ENCODE results near the gene LFNG. TPM values are rescaled to one million over a fixed set of nuclear protein-coding genes. Genes with fewer than 3 reads are reported as not detected.
A peak's percentile ranks its signal among the peaks of the same experiment; 100 is the strongest.

Gene LFNG
- total and polyA plus RNA-seq, 4 donors, result 11.5 to 47.6 (median 23.7) TPM

DNA sequence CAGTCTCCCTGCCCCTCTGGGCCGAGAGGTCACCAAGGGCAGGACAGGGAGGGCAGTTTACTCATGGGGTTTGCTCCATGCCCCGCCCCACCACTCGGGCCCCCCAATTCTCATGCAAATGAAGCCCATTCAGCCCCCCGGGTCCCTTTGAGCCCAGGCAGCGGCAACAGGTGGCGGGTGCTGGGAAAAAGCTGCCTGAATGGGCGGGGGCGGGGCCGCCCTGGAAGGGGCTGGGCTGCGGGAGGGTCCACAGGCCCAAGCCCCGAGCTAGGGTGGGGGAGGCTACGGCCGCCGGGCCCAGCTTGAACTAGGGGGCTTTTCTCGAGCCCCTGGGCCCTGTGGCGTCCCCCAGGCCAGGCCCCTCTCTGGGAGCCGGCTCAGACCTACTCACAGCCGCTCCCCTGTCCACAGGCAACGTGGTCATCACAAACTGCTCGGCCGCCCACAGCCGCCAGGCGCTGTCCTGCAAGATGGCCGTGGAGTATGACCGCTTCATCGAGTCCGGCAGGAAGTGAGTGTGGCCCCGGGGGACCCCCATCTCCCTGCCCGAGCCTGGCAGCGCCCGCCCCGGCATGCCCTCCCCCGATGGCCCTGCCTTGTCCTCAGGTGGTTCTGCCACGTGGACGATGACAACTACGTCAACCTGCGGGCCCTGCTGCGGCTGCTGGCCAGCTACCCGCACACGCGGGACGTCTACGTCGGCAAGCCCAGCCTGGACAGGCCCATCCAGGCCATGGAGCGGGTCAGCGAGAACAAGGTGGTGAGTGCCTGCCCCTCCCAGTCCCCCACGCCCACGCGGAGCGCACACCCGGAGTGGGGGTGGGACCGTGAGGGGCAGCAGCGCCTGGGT lies 5.5 kb downstream of the LFNG start:
- peak overlapping the region in 1 of 2 donors; percentile 96 for H3K27ac ChIP-seq (ENCODE audit: low read depth in 1 of 2, low read length in 1 of 2)
- H3K4me1 ChIP-seq (ENCODE audit: control insufficient read depth in 5 of 5, insufficient read depth in 5 of 5, low read length in 5 of 5), result peaks cover 0 to 48% (median 25%) of the 10 kb centered on the region in 5 donors
- no peaks in the 10 kb centered on the region for H3K9me3 ChIP-seq (ENCODE audit: control insufficient read depth in 4 of 4, insufficient read depth in 3 of 4, low read length in 3 of 4)
- no peak overlapping the region for H3K9ac ChIP-seq (ENCODE audit: insufficient read depth in 1 of 2, low read length in 2 of 2)
- H3K4me3 ChIP-seq, result no peak overlapping the region
- DNase-seq (no peak), ATAC-seq (ENCODE audit: insufficient read depth, low FRiP score) (no peak)
- whole genome bisulfite sequencing, 2 donors, result 84 to 87% methylated on average over 49 to 53 of the region's 53 CpGs
- H3K36me3 ChIP-seq (ENCODE audit: control insufficient read depth in 4 of 4, insufficient read depth in 4 of 4, low read length in 4 of 4), result peaks cover 0 to 24% (median 0%) of the 10 kb centered on the region in 4 donors
- peaks cover 0 to 5% (median 0%) of the 10 kb centered on the region in 3 donors for H3K27me3 ChIP-seq (ENCODE audit: control insufficient read depth in 3 of 3, insufficient read depth in 3 of 3, low read length in 2 of 3)
- TF ChIP-seq, protein P1, sequence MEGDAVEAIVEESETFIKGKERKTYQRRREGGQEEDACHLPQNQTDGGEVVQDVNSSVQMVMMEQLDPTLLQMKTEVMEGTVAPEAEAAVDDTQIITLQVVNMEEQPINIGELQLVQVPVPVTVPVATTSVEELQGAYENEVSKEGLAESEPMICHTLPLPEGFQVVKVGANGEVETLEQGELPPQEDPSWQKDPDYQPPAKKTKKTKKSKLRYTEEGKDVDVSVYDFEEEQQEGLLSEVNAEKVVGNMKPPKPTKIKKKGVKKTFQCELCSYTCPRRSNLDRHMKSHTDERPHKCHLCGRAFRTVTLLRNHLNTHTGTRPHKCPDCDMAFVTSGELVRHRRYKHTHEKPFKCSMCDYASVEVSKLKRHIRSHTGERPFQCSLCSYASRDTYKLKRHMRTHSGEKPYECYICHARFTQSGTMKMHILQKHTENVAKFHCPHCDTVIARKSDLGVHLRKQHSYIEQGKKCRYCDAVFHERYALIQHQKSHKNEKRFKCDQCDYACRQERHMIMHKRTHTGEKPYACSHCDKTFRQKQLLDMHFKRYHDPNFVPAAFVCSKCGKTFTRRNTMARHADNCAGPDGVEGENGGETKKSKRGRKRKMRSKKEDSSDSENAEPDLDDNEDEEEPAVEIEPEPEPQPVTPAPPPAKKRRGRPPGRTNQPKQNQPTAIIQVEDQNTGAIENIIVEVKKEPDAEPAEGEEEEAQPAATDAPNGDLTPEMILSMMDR (IDR thresholded peaks at IDR 0.05; ENCODE audit: control extremely low read depth, extremely low read depth), result no peak

DNA sequence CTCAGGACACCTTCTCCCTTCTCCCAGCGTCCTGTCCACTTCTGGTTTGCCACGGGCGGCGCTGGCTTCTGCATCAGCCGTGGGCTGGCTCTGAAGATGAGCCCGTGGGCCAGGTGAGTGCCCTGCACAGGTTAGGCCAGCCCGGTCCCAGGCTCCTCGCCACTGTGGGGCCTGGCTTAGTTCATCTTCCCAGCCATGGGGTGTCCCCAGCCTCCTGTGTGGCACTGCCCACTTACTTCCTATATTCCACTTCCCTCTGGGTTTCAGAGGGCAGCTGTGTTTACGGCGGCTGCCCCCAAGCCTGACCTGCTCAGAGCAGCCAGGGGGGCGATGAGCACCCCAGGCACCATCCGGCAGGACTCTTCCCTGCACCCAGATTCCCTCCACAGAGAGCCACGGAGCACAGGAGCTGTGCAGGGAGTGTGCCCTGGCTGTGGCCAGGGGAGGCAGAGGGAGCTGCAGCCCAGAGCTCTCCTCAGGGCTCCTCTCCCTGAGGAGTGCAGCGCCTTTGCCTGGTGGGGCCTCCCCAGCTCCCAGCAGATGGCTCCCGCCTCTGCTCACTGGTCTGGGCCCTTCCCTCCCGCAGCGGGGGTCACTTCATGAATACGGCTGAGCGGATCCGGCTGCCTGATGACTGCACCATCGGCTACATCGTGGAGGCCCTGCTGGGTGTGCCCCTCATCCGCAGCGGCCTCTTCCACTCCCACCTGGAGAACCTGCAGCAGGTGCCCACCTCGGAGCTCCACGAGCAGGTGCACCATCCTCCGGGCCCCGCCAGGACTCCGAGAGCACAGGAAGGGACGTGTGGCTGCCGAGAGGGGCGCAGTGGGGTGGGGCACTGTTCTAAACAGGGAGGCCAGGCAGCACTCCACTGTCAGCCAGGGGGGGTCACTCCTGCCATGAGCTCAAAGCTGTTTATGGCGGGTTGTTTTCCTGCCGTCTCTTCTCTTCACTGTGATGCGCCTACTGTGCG lies 6.4 kb downstream of the LFNG start:
- Histone ChIP-seq H3K27me3 (ENCODE audit: control insufficient read depth in 3 of 3, insufficient read depth in 3 of 3, low read length in 2 of 3) (peaks cover 0 to 2% (median 0%) of the 10 kb centered on the region in 3 donors), H3K4me3 (no peak overlapping the region), H3K4me1 (ENCODE audit: control insufficient read depth in 5 of 5, insufficient read depth in 5 of 5, low read length in 5 of 5) (peaks cover 0 to 51% (median 25%) of the 10 kb centered on the region in 5 donors), H3K36me3 (ENCODE audit: control insufficient read depth in 4 of 4, insufficient read depth in 4 of 4, low read length in 4 of 4) (peaks cover 0 to 24% (median 0%) of the 10 kb centered on the region in 4 donors), H3K9me3 (ENCODE audit: control insufficient read depth in 4 of 4, insufficient read depth in 3 of 4, low read length in 3 of 4) (no peaks in the 10 kb centered on the region), H3K27ac (ENCODE audit: low read depth in 1 of 2, low read length in 1 of 2) (peak overlapping the region in 1 of 2 donors; percentile 45), H3K9ac (ENCODE audit: insufficient read depth in 1 of 2, low read length in 2 of 2) (no peak overlapping the region)
- DNase-seq (no peak), ATAC-seq (ENCODE audit: insufficient read depth, low FRiP score) (no peak)
- 75 to 82% methylated on average over 36 of the region's 36 CpGs for WGBS, 2 donors
- TF ChIP-seq, protein P1 (IDR thresholded peaks at IDR 0.05; ENCODE audit: control extremely low read depth, extremely low read depth), result no peak

DNA sequence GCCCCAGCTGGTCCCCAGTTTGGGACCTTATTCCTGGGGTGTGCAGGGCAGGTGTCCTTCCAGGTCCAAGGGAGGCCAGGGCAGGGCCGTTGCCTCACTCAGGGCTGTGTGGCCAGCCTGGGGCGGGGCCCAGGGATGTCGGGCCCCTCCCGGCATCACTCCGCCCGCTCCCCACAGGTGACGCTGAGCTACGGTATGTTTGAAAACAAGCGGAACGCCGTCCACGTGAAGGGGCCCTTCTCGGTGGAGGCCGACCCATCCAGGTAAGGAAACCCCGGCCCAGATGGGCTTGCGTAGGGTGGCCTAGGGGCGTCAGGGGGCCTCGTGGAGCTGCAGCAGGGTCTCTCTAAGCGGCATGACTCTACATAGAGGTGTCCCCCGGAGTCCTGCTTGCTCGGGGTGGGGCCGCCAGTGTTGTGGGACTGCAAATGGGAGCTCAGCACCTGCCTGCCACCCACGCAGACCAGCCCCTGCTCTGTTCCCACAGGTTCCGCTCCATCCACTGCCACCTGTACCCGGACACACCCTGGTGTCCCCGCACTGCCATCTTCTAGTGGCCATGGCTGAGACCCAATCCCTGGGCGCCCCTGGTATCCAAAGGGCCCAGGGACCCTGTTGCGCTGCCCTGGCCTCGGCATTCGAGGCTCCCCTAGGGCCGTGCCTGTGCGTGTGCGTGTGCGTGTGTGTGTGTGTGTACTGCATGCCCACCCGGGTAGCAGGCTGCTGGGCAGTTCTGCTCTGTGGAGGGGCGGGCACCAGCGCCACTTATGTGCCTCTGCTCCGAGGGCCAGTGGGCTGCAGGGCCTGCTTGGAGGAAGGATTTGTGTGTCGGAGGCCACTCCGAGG lies 7.3 kb downstream of the LFNG start:
- H3K4me1 ChIP-seq (ENCODE audit: control insufficient read depth in 5 of 5, insufficient read depth in 5 of 5, low read length in 5 of 5), result peaks cover 0 to 57% (median 26%) of the 10 kb centered on the region in 5 donors
- peak overlapping the region in 1 of 2 donors; percentile 62 for H3K27ac ChIP-seq (ENCODE audit: low read depth in 1 of 2, low read length in 1 of 2)

More for the DNA sequence above, 7.3 kb downstream of the LFNG start:
- Histone ChIP-seq H3K9me3 (ENCODE audit: control insufficient read depth in 4 of 4, insufficient read depth in 3 of 4, low read length in 3 of 4) (no peaks in the 10 kb centered on the region), H3K4me3 (no peak overlapping the region), H3K27me3 (ENCODE audit: control insufficient read depth in 3 of 3, insufficient read depth in 3 of 3, low read length in 2 of 3) (peaks cover 0 to 2% (median 0%) of the 10 kb centered on the region in 3 donors), H3K36me3 (ENCODE audit: control insufficient read depth in 4 of 4, insufficient read depth in 4 of 4, low read length in 4 of 4) (peaks cover 0 to 24% (median 0%) of the 10 kb centered on the region in 4 donors), H3K9ac (ENCODE audit: insufficient read depth in 1 of 2, low read length in 2 of 2) (no peak overlapping the region)
- no peak for ATAC-seq (ENCODE audit: insufficient read depth, low FRiP score)
- TF ChIP-seq, protein P1 (IDR thresholded peaks at IDR 0.05; ENCODE audit: control extremely low read depth, extremely low read depth), result no peak
- DNase-seq, result no peak
- 90 to 92% methylated on average over 40 of the region's 40 CpGs for WGBS, 2 donors

All from lung (tissue), 12 donors.